PC-9 (cell line): ENCODE results near the gene PRDM15.
A peak's percentile ranks its signal among the peaks of the same experiment; 100 is the strongest.

Experiments
- EZH2 ChIP-seq: fragments of 200-600 bp; sonication (generic); IDR thresholded peaks from 2 replicates; pipeline ENCODE4 v1.8.0; 2017; ENCODE audit warnings: antibody characterized with exemption, low read depth
- TF ChIP-seq, protein P1 (sequence below): fragments of 200-600 bp; sonication (generic); conservative IDR thresholded peaks from 2 replicates; pipeline ENCODE4 v1.6.1; 2017; ENCODE audit warnings: mixed run types, antibody characterized with exemption, mild to moderate bottlenecking, moderate library complexity

DNA sequence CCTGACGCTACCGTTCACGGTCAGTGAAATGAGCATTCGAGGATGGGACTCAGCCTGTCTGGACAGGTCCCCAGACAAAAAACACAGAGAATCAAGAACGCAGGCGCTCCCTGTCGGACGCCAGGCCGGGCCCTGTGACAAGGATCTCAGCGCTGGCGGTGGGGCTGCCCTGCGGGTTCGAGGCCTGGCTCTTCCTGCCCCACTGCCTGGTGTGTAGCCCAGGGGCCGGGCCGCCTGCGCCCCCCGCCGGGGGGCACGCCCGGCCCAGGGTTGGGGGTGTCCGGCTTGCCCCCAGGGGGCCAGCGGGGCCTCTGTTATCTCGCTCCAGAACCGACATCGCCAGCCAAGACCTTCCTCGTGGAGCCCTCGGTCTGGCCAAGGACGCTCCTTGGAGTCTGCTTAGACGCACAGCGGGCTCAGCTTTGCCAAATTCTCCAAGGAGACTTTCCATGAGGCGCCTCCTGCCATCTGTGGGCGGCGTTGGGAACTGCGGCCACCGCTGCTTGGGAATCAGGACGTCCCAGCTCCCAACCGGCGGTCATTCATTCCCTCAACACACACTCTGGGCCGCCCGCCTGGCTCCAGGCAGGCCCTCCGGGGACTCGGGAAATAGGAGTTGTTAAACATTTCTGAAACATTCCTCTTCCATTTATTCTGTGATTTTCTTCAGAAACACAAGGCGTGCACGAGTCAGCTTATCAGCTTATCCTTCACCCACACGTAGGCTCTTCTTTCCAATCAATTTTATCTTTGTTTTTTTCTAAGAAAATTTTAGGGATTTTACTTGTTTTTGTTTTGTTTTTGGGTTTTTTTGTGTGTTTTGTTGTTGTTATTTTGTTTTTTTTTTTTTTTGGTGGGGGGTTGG, 101.0 kb downstream of the PRDM15 start:
- TF ChIP-seq, protein P1, sequence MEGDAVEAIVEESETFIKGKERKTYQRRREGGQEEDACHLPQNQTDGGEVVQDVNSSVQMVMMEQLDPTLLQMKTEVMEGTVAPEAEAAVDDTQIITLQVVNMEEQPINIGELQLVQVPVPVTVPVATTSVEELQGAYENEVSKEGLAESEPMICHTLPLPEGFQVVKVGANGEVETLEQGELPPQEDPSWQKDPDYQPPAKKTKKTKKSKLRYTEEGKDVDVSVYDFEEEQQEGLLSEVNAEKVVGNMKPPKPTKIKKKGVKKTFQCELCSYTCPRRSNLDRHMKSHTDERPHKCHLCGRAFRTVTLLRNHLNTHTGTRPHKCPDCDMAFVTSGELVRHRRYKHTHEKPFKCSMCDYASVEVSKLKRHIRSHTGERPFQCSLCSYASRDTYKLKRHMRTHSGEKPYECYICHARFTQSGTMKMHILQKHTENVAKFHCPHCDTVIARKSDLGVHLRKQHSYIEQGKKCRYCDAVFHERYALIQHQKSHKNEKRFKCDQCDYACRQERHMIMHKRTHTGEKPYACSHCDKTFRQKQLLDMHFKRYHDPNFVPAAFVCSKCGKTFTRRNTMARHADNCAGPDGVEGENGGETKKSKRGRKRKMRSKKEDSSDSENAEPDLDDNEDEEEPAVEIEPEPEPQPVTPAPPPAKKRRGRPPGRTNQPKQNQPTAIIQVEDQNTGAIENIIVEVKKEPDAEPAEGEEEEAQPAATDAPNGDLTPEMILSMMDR, result peak; percentile 75
- TF ChIP-seq EZH2, result no peak
